Fibroblast of lung (primary cell): Measurements from ENCODE around the gene ITLN1.

Experiments used
- CTCF ChIP-seq, 2 donors: IDR thresholded peaks in 1 of 2; conservative IDR thresholded peaks in 1 of 2; 1 replicate in 1 of 2; 2 replicates in 1 of 2; pipeline ENCODE4 v1.5.1; 2011 to 2012; ENCODE audit warnings: low read length in 2 of 2, control low read depth in 1 of 2, inconsistent platforms in 1 of 2, low read depth in 1 of 2, mild to moderate bottlenecking in 1 of 2
- EZH2 ChIP-seq: IDR thresholded peaks from 2 replicates; pipeline ENCODE4 v1.5.1; 2012; ENCODE audit warnings: low read length, control low read depth, mild to moderate bottlenecking; ENCODE audit errors: missing control alignments

GRCh38 chr1:160837558-160838205 lies 47.3 kb downstream of the ITLN1 start:
- no peak for TF ChIP-seq CTCF (conservative IDR thresholded peaks at IDR 0.05 in 1 of 2, IDR thresholded peaks at IDR 0.05 in 1 of 2; ENCODE audit: low read depth in 1 of 2, low read length in 2 of 2)
- TF ChIP-seq EZH2, result no peak
